Thoracic aorta (tissue), 2 donors: Measurements from ENCODE around the gene CXCL12. TPM values are rescaled to one million over a fixed set of nuclear protein-coding genes. Genes with fewer than 3 reads are reported as not detected.

Experiments used
- ATAC-seq: fragments of 150-250 bp; one replicate; pipeline ENCODE4 v1.8.0; 2017; ENCODE audit warnings: low read depth; ENCODE audit not compliant: insufficient number of reproducible peaks, low FRiP score
- DNase-seq: peaks from one replicate; pipeline ENCODE4 v3.0.0-alpha.2; 2020; ENCODE audit warnings: low spot score
- H3K27ac ChIP-seq, 2 donors: fragments of 200-600 bp; sonication (generic); 1 replicate in 1 of 2; 2 replicates in 1 of 2; pipeline ENCODE4 v1.5.1; 2016; ENCODE audit warnings: mild to moderate bottlenecking in 2 of 2, moderate library complexity in 2 of 2
- H3K27me3 ChIP-seq: fragments of 200-600 bp; sonication (generic); replicated peaks from 2 replicates; pipeline ENCODE4 v1.6.0; 2016; ENCODE audit warnings: mild to moderate bottlenecking; ENCODE audit not compliant: insufficient read depth
- H3K36me3 ChIP-seq: fragments of 200-600 bp; sonication (generic); one replicate; pipeline ENCODE4 v1.5.1; 2016
- H3K4me1 ChIP-seq, 2 donors: fragments of 200-600 bp; sonication (generic); 1 replicate in 1 of 2; 2 replicates in 1 of 2; pipeline versions ENCODE4 v1.5.1 to v1.6.0; 2016; ENCODE audit warnings: low read depth in 2 of 2, mild to moderate bottlenecking in 1 of 2; ENCODE audit not compliant: control insufficient read depth in 1 of 2
- H3K4me3 ChIP-seq: fragments of 200-600 bp; sonication (generic); 2 replicates; pipeline ENCODE4 v1.5.1; 2016; ENCODE audit warnings: mild to moderate bottlenecking
- H3K9me3 ChIP-seq: fragments of 200-600 bp; sonication (generic); 2 replicates; pipeline ENCODE4 v1.5.1; 2016
- CTCF ChIP-seq: fragments of 200-600 bp; sonication (generic); IDR thresholded peaks from one replicate; pipeline ENCODE4 v1.5.1; 2019; ENCODE audit warnings: antibody characterized with exemption
- total RNA-seq, 2 donors: library from RNA; depleted of rRNA; stranded (reverse); fragments of >200 nt; gene quantifications; one replicate each; pipeline versions ENCODE4 v1.1.0 to v1.2.3, GENCODE V29; 2016

Gene CXCL12
- total RNA-seq, 2 donors from 2014 or later, result 149 to 169 TPM

GRCh38 chr10:44380829-44381600, 3.9 kb downstream of the CXCL12 start:
- H3K27me3 ChIP-seq, result no peaks in the 10 kb centered on the region
- TF ChIP-seq CTCF, result no peak
- no peaks in the 10 kb centered on the region for H3K36me3 ChIP-seq
- no peaks in the 10 kb centered on the region for H3K9me3 ChIP-seq
- ATAC-seq, result no peak
- no peak overlapping the region for H3K4me3 ChIP-seq
- no peak overlapping the region for H3K27ac ChIP-seq
- peaks cover 0 to 26% of the 10 kb centered on the region in 2 donors for H3K4me1 ChIP-seq
- DNase-seq, result no peak

GRCh38 chr10:44379907-44380306, 5.0 kb downstream of the CXCL12 start:
- TF ChIP-seq CTCF, result no peak
- Histone ChIP-seq H3K36me3 (peaks cover 3% of the 10 kb centered on the region), H3K9me3 (no peaks in the 10 kb centered on the region), H3K27ac (no peak overlapping the region), H3K4me3 (no peak overlapping the region), H3K4me1 (peaks cover 0 to 17% of the 10 kb centered on the region in 2 donors), H3K27me3 (no peaks in the 10 kb centered on the region)
- no peak for DNase-seq
- ATAC-seq, result no peak

GRCh38 chr10:44378626-44379025, 6.3 kb downstream of the CXCL12 start:
- ATAC-seq (no peak), DNase-seq (no peak)
- Histone ChIP-seq H3K27me3 (no peaks in the 10 kb centered on the region), H3K27ac (no peak overlapping the region), H3K4me3 (no peak overlapping the region), H3K4me1 (peaks cover 0 to 15% of the 10 kb centered on the region in 2 donors), H3K9me3 (no peaks in the 10 kb centered on the region), H3K36me3 (peaks cover 6% of the 10 kb centered on the region)
- no peak for TF ChIP-seq CTCF

GRCh38 chr10:44377651-44378310, 7.1 kb downstream of the CXCL12 start:
- Histone ChIP-seq H3K9me3 (no peaks in the 10 kb centered on the region), H3K4me1 (peaks cover 0 to 7% of the 10 kb centered on the region in 2 donors), H3K27me3 (no peaks in the 10 kb centered on the region), H3K27ac (no peak overlapping the region), H3K36me3 (peaks cover 6% of the 10 kb centered on the region), H3K4me3 (no peak overlapping the region)
- no peak for ATAC-seq
- TF ChIP-seq CTCF, result no peak
- DNase-seq, result no peak

GRCh38 chr10:44376472-44377099, 8.3 kb downstream of the CXCL12 start:
- Histone ChIP-seq H3K4me3 (no peak overlapping the region), H3K9me3 (no peaks in the 10 kb centered on the region), H3K36me3 (peaks cover 6% of the 10 kb centered on the region), H3K27me3 (no peaks in the 10 kb centered on the region), H3K4me1 (no peaks in the 10 kb centered on the region), H3K27ac (no peak overlapping the region)
- no peak for TF ChIP-seq CTCF
- ATAC-seq (no peak), DNase-seq (no peak)
